Activated CD4-positive, alpha-beta T cell treated with anti-CD3 and anti-CD28 coated beads, Interleukin-2, amount 10 ng/mL, durations not matched to agents 7 days and 5 days (primary cell): ENCODE measurements around the gene C9orf72. TPM values are rescaled to one million over a fixed set of nuclear protein-coding genes. Genes with fewer than 3 reads are reported as not detected.

Experiments used
- CTCF ChIA-PET: fragments of 350-600 bp; sonication (Branson Sonifier 250); formaldehyde crosslinking; loops from one replicate; lab custom pipeline; 2021; ENCODE audit warnings: antibody characterized with exemption; lab: Charles Lee
- POLR2A ChIA-PET: fragments of 350-600 bp; sonication (Branson Sonifier 250); formaldehyde crosslinking; loops from one replicate; lab custom pipeline; 2021; ENCODE audit warnings: antibody characterized with exemption; lab: Charles Lee
- DNase-seq: peaks from one replicate; pipeline ENCODE4 v3.0.0-alpha.2; 2020
- H3K27ac Mint-ChIP-seq: one replicate; pipeline ENCODE4 v1.8.0; 2021; ENCODE audit warnings: mild to moderate bottlenecking, moderate library complexity, mixed read lengths
- H3K27me3 Mint-ChIP-seq: one replicate; pipeline ENCODE4 v1.8.0; 2021; ENCODE audit warnings: mixed read lengths
- H3K36me3 Mint-ChIP-seq: one replicate; pipeline ENCODE4 v1.8.0; 2021; ENCODE audit warnings: low read depth, mixed read lengths
- H3K4me1 Mint-ChIP-seq: one replicate; pipeline ENCODE4 v1.8.0; 2021; ENCODE audit warnings: mixed read lengths
- H3K4me3 Mint-ChIP-seq: one replicate; pipeline ENCODE4 v1.8.0; 2021; ENCODE audit warnings: mild to moderate bottlenecking, moderate library complexity, mixed read lengths
- H3K9me3 Mint-ChIP-seq: one replicate; pipeline ENCODE4 v1.8.0; 2021; ENCODE audit warnings: mixed read lengths
- total RNA-seq, 2 experiments: library from RNA; stranded (reverse); gene quantifications; one replicate each; pipeline ENCODE4 v1.2.3, GENCODE V29; 2021

C9orf72 gene
- total RNA-seq, 2 experiments from 2014 or later, result 12.9 to 13.3 TPM

GRCh38 chr9:27545471-27545870 lies 27.8 kb downstream of the C9orf72 start:
- no peak overlapping the region for H3K27ac Mint-ChIP-seq
- peaks cover 3% of the 10 kb centered on the region for H3K36me3 Mint-ChIP-seq
- no peaks in the 10 kb centered on the region for H3K9me3 Mint-ChIP-seq
- H3K4me3 Mint-ChIP-seq, result no peak overlapping the region
- CTCF ChIA-PET, result interaction anchor here (0.7 kb wide), 1 partner anchor 212 kb away, joined by 3 read pairs; no protein-coding TSS in a partner anchor
- H3K27me3 Mint-ChIP-seq, result no peaks in the 10 kb centered on the region
- H3K4me1 Mint-ChIP-seq, result no peaks in the 10 kb centered on the region
- POLR2A ChIA-PET, result no interaction called here
- no peak for DNase-seq

DNA sequence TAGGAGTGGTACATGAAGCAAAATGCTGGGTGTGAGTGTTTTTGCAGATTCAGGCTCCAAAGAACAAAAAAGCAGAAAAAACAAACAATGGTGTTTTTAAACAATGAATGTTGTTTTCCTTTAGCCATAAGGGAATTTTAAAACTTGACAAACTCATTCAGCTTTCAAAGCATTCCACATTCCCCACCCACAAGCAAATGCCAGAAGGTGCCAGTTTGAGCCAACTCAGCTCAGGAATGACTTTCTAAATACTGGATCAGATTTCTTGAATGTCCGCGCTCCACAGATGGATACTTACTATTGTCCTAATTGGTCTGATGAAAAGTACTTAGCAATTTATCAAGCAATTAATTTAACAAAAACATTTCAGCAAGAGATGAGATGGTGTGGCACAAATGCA lies 30.8 kb downstream of the C9orf72 start:
- Mint-ChIP-seq H3K4me3 (no peak overlapping the region), H3K36me3 (peaks cover 3% of the 10 kb centered on the region), H3K27ac (no peak overlapping the region), H3K4me1 (no peaks in the 10 kb centered on the region), H3K27me3 (no peaks in the 10 kb centered on the region), H3K9me3 (no peaks in the 10 kb centered on the region)
- no peak for DNase-seq
- ChIA-PET CTCF (no interaction called here), POLR2A (interaction anchor here (0.6 kb wide), 1 partner anchor 31 kb away, joined by 3 read pairs; no protein-coding TSS in a partner anchor)

GRCh38 chr9:27541740-27542139 lies 31.5 kb downstream of the C9orf72 start:
- Mint-ChIP-seq H3K27ac (no peak overlapping the region), H3K4me3 (no peak overlapping the region), H3K36me3 (peaks cover 3% of the 10 kb centered on the region), H3K27me3 (no peaks in the 10 kb centered on the region), H3K9me3 (no peaks in the 10 kb centered on the region), H3K4me1 (no peaks in the 10 kb centered on the region)
- CTCF ChIA-PET, result interaction anchor here (2.1 kb wide), 1 partner anchor 27 kb away, joined by 8 read pairs; no protein-coding TSS in a partner anchor
- POLR2A ChIA-PET, result no interaction called here
- no peak for DNase-seq

- no peak overlapping the region for H3K27ac Mint-ChIP-seq
- DNase-seq, result no peak
- no peaks in the 10 kb centered on the region for H3K9me3 Mint-ChIP-seq
- H3K36me3 Mint-ChIP-seq, result peaks cover 3% of the 10 kb centered on the region
- CTCF ChIA-PET, result interaction anchor here (2.1 kb wide), 1 partner anchor 26 kb away, joined by 8 read pairs; no protein-coding TSS in a partner anchor
- no peaks in the 10 kb centered on the region for H3K4me1 Mint-ChIP-seq
- H3K27me3 Mint-ChIP-seq, result no peaks in the 10 kb centered on the region
- no peak overlapping the region for H3K4me3 Mint-ChIP-seq
- POLR2A ChIA-PET, result no interaction called here
Measured at GRCh38 chr9:27540502-27540901, 32.8 kb downstream of the C9orf72 start.

DNA sequence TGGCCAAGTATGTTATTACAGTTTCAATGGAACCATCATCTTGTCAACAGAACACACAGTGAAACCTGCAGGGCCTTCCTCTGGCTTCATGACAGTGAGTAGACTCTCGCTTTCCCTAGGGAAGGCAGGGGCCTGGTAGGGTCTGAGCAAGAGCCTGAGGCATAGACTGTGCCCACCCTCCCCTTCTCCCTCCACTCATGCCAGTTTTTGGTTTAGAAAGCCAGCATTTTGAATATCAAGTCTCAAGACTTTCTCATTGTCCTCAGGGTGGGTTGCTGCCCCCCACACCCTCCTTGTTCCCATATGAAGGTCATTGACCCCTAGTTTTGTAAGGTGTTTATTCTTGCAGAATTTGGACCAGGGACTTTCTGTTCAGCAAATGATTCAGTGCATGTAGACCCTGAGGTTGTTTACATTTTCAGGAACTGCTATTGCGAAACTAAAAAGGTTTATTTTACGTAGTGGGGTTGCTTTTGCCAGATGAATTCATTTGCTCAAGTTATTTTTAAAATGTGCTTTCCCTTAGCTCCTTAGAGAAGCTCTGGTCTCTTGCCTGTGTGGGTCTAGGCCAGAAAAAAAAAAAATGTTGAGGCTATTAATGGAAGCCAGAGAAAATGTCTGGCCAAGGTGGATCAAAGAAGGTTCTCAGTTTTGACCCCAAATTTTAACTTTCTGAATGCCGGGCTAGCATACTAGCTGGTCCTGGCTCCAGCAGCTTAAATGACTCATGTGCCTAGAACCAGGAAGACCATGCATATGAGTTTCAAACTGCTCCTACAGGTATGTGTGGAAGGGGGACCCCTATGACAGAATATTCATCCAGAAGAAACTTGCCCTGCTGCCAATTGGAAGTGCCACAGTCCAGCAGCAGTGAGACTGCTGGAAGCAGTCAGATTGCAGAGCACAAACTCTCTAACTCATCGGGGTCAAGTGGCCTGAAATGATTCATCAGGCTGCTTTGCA lies 33.5 kb downstream of the C9orf72 start:
- H3K36me3 Mint-ChIP-seq, result peaks cover 3% of the 10 kb centered on the region
- CTCF ChIA-PET, result interaction anchor here (2.1 kb wide), 1 partner anchor 25 kb away, joined by 8 read pairs; no protein-coding TSS in a partner anchor

DNA sequence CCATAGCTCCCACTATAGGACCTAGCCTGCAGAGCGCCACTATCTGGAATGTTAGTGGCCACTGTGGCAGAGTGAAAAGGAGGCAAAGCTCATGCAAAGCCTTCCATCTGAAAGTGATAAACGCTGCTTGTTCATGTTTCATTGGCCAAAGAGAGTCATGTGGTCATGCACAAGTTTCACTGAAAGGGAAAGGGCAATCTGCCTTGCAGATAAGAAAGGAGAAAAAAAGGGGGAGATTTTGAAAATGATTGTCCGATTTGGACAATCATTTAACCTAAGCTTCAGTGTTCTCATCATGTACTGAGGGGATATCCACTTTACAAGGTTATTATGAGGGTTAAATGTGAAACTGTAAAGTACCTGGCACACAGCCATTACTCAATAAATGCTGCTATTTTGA lies 34.6 kb downstream of the C9orf72 start:
- no peaks in the 10 kb centered on the region for H3K36me3 Mint-ChIP-seq
- no peak overlapping the region for H3K27ac Mint-ChIP-seq
- ChIA-PET POLR2A (no interaction called here), CTCF (no interaction called here)
- H3K9me3 Mint-ChIP-seq, result no peaks in the 10 kb centered on the region
- peaks cover 7% of the 10 kb centered on the region for H3K4me1 Mint-ChIP-seq
- H3K27me3 Mint-ChIP-seq, result no peaks in the 10 kb centered on the region
- no peak for DNase-seq
- H3K4me3 Mint-ChIP-seq, result no peak overlapping the region

More for the DNA sequence above, 33.5 kb downstream of the C9orf72 start:
- Mint-ChIP-seq H3K9me3 (no peaks in the 10 kb centered on the region), H3K27ac (no peak overlapping the region), H3K4me3 (no peak overlapping the region), H3K27me3 (no peaks in the 10 kb centered on the region), H3K4me1 (peaks cover 2% of the 10 kb centered on the region)
- DNase-seq, result no peak
- POLR2A ChIA-PET, result no interaction called here

DNA sequence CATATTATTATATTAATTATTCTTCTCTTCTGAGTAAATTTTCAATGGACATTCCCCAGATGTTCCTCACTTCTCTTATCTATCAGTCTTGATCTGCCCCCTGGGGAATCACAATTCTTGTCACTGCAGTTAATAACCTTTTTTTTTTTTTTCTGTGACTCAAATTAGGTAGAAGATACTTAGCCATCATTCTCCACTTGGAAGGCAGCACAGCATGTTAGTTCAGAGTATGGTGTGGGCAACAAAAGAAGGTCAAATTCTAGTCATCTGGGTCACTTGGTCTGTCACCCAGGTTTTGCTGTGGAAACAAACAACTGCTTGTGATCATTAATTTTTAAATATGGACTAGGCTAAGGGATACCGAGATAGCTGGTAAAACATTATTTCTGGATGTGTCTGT lies 35.5 kb downstream of the C9orf72 start:
- Mint-ChIP-seq H3K4me1 (peaks cover 7% of the 10 kb centered on the region), H3K36me3 (no peaks in the 10 kb centered on the region), H3K4me3 (no peak overlapping the region), H3K27ac (no peak overlapping the region), H3K9me3 (no peaks in the 10 kb centered on the region), H3K27me3 (no peaks in the 10 kb centered on the region)
- ChIA-PET CTCF (interaction anchor here (0.6 kb wide), 2 partner anchors 19 to 278 kb away, joined by 3 read pairs; no protein-coding TSS in a partner anchor), POLR2A (no interaction called here)
- no peak for DNase-seq

DNA sequence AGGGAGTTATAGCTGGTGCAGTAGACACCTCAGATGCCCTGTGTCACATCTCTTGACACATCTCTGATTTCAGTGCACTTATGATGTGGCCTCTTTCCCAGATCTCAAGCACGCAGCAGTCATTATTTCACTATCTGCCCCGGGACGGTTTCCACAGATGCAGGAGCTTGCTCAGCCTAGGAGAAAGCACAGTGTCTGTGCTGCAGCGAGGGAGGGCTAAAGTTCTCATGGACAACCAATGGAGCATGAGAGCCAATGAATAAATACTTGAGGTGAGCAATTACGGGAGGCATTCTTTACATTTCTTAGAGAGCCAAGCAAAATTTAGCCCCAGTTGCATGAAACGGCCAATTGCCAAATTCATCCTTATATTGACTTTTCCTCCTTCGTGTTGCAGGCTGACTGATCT lies 36.2 kb downstream of the C9orf72 start:
- H3K27me3 Mint-ChIP-seq, result no peaks in the 10 kb centered on the region
- CTCF ChIA-PET, result interaction anchor here (0.6 kb wide), 2 partner anchors 11 to 277 kb away, joined by 3 read pairs; no protein-coding TSS in a partner anchor
- POLR2A ChIA-PET, result no interaction called here
- H3K4me3 Mint-ChIP-seq, result no peak overlapping the region
- peaks cover 7% of the 10 kb centered on the region for H3K4me1 Mint-ChIP-seq
- DNase-seq, result no peak
- H3K9me3 Mint-ChIP-seq, result no peaks in the 10 kb centered on the region
- no peak overlapping the region for H3K27ac Mint-ChIP-seq
- H3K36me3 Mint-ChIP-seq, result no peaks in the 10 kb centered on the region

DNA sequence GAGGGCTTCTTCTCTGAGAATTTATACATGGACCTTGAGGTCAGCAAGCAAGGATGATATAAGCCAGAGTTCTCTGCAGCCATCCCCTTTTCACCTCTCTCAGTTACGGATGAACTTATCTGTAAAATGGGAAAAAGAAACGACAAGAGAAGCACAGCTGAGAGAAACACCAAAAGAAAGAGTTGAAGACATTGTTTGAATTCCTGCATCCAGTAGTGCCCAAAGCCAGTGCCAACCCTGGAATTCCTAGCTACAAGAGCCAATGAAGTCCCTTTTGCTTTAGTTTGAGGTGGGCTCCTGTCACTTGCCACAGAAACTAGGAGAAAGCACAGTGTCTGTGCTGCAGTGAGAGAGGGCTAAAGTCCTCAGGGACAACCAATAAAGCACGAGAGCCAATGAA lies 37.1 kb downstream of the C9orf72 start:
- H3K9me3 Mint-ChIP-seq, result no peaks in the 10 kb centered on the region
- peaks cover 7% of the 10 kb centered on the region for H3K4me1 Mint-ChIP-seq
- ChIA-PET CTCF (interaction anchor here (1.1 kb wide), 1 partner anchor 13 kb away, joined by 4 read pairs; the partner anchor contains the start of gene IFNK), POLR2A (no interaction called here)
- DNase-seq, result no peak
- H3K27me3 Mint-ChIP-seq, result no peaks in the 10 kb centered on the region
- no peak overlapping the region for H3K4me3 Mint-ChIP-seq
- no peaks in the 10 kb centered on the region for H3K36me3 Mint-ChIP-seq
- no peak overlapping the region for H3K27ac Mint-ChIP-seq

- POLR2A ChIA-PET, result no interaction called here
- DNase-seq, result no peak
Measured at GRCh38 chr9:27535701-27536118, 37.6 kb downstream of the C9orf72 start.

DNA sequence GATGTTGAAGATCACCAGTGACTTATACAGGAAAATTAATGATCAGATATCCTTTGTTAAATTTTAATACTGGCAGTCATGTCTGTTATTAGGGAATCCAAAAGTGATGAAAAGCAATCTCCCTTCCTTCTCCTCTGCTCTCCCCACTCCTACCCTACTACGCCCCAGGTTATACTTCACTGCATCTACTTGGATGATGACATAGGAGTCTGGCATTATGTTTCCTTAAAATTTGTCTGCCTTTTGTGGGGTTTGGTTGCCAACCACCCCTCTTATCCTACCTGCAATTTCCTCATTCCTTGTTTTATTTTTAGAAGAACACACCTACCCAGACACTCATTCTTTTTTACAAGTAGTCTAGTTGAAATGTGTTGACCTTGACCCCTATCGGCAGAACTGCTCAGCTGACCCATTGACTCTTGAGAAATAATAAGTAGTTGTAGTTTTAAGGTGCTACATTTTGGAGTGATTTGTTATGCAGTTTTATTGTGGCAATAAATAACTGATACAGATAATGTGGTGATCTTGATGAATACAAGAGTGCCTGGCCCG lies 38.5 kb downstream of the C9orf72 start:
- Mint-ChIP-seq H3K4me3 (no peak overlapping the region), H3K36me3 (no peaks in the 10 kb centered on the region), H3K4me1 (peaks cover 7% of the 10 kb centered on the region), H3K9me3 (no peaks in the 10 kb centered on the region), H3K27me3 (no peaks in the 10 kb centered on the region), H3K27ac (no peak overlapping the region)
- ChIA-PET CTCF (no interaction called here), POLR2A (no interaction called here)
- no peak for DNase-seq

More at GRCh38 chr9:27535701-27536118, 37.6 kb downstream of the C9orf72 start:
- Mint-ChIP-seq H3K36me3 (no peaks in the 10 kb centered on the region), H3K4me1 (peaks cover 7% of the 10 kb centered on the region), H3K27ac (no peak overlapping the region), H3K9me3 (no peaks in the 10 kb centered on the region), H3K27me3 (no peaks in the 10 kb centered on the region), H3K4me3 (no peak overlapping the region)
- CTCF ChIA-PET, result interaction anchor here (1.1 kb wide), 1 partner anchor 12 kb away, joined by 4 read pairs; the partner anchor contains the start of gene IFNK

- Mint-ChIP-seq H3K9me3 (no peaks in the 10 kb centered on the region), H3K27ac (no peak overlapping the region), H3K4me3 (no peak overlapping the region), H3K27me3 (no peaks in the 10 kb centered on the region), H3K36me3 (no peaks in the 10 kb centered on the region), H3K4me1 (peaks cover 7% of the 10 kb centered on the region)
- DNase-seq, result no peak
- ChIA-PET POLR2A (no interaction called here), CTCF (no interaction called here)
Measured at GRCh38 chr9:27534131-27534530, 39.1 kb downstream of the C9orf72 start.

- no peak overlapping the region for H3K27ac Mint-ChIP-seq
- H3K36me3 Mint-ChIP-seq, result no peaks in the 10 kb centered on the region
- H3K27me3 Mint-ChIP-seq, result peaks cover 2% of the 10 kb centered on the region
- no peak overlapping the region for H3K4me3 Mint-ChIP-seq
- peaks cover 11% of the 10 kb centered on the region for H3K4me1 Mint-ChIP-seq
- DNase-seq, result no peak
- ChIA-PET POLR2A (no interaction called here), CTCF (no interaction called here)
- H3K9me3 Mint-ChIP-seq, result no peaks in the 10 kb centered on the region
Measured at GRCh38 chr9:27533311-27533710, 40.0 kb downstream of the C9orf72 start.
